ENCODE results near the gene CXorf65. TPM values are rescaled to one million over a fixed set of nuclear protein-coding genes. Genes with fewer than 3 reads are reported as not detected.

Gene CXorf65
- total RNA-seq, 1 donor from 2014 or later, result 24.6 TPM

DNA sequence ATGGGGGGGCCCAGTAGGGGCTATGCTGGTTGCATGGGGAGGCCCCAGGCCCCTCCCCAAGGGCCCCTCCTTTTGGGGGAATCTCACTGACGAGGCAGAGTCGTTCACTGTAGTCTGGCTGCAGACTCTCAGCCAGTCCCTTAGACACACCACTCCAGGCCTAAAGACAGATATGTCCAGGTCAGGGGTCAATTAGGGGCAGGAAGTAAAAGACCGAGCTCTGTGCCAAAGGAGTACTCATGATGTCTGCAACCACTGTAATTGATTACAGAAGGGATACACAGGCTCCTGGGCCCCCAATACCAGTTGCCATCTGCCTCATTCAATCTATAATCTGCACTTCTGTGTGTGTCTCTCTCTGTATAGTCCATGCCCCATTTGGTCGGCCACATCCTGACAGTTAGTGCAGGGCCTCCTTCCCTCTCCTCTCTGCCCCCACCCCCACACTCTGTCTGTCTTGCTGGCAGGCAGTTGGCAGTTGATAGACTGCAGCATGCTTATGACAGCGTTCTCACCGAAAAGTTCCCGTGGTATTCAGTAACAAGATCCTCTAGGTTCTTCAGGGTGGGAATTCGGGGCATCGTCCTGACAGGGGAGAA lies 1.3 kb upstream of the CXorf65 start:
- intact Hi-C loops (cut with micrococcal nuclease), result no loop called here

DNA sequence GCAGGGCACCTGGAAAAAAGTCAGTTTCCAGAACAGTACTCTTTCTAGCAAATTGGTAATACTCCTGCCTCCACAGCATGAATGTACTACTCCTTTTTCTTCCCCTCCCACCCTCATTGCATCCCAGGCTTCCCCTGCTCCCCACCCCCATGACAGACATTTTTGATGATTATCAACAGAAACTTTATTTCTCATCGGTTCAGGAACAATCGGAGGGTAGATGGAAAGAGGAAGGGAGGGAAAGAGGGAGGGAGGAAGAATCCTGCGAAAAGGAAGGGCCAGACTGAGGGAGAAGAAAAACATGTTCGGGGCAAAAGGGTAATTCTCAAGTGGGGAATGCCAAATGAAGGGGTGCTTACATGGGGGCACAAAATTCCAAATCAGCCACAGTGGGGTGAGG lies 705 bp upstream of the CXorf65 start:
- intact Hi-C loops (cut with micrococcal nuclease), result no loop called here

DNA sequence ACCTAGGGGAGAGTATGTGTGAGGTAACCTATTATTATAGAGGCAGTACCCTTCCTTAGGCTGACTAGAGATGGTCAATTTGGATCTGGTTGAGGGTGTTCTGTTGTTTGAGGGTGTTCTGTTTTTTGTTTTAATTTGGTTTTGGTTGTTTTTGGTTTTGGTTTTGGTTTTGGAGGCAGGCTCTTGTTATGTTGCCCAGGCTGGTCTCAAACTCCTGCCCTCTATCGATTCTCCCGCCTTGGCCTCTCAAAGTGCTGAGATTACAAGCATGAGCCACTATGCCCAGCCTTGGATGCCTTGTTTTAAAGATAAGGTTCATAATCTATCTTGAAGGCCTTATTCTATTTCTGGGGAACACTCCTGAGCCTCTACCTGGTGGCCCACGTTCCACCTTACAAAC lies 912 bp downstream of the CXorf65 start:
- intact Hi-C loops (cut with micrococcal nuclease), result no loop called here

DNA sequence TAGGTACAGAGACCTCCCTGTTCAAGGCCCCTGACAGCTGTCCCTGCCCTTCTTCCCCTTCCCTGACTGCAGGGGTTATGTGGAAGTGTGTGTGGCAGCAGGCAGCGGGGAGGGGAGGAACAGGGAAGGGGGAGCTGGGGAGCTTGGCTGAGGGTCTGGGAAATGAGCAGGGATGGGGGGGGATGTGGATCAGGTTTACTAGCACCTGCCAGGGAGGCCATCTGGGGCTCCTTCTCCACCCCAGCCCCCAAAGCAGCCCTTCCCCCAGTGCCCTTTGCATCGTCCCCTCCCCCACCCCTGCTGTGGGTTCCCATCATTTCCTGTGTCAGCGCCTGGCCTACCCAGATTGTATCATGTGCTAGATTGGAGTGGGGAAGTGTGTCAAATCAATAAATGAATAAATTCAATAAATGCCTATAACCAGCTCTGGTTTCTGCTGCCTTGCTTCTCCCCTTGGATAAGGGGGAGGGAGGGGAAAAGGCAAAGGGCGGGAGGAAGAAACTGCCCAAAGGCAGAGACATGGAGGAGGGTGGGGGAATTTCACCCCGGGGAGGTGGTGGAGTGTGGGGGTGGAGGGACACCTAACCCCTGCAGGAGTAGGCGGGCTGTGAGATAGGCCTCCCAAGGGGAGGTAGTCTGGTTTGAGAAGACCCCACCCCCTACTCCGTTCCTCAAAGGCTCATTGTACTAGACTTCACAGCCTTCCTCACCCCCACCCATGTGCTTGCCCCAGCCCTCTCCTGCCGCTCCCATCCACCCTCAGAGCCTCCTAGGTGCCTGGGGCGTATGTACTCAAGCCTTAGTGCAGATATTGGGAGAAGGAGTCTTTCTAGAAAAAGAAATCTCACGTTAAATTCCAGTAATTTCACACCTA lies 3.2 kb downstream of the CXorf65 start:
- intact Hi-C loops (cut with micrococcal nuclease), result loop anchor here (1.0 to 2.0 kb wide), 2 partner anchors 8 to 15 kb away; partner anchors contain the start of genes IL2RG and MED12

DNA sequence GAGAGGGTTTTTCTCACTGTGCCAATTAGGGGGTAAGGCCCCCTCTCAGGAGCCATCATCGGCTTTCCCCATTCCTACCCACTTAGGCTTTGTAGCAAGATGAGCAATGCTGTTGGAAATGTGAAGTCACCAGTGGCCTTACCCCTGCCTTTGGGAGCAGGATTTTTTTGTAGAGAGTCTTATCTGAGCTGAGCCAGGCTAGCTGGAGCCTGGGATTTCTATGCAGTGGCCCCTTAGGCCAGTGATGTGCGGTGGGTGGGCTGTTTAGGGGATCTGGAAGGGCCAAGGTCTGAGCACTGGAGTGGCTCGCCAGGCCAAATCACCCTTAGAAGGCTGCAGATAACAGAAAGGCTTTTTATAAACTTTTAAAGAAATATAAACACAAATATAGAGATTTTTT lies 4.2 kb downstream of the CXorf65 start:
- intact Hi-C loops (cut with micrococcal nuclease), result loop anchor here (2.0 kb wide), 1 partner anchor 17 kb away; the partner anchor contains the start of gene MED12

DNA sequence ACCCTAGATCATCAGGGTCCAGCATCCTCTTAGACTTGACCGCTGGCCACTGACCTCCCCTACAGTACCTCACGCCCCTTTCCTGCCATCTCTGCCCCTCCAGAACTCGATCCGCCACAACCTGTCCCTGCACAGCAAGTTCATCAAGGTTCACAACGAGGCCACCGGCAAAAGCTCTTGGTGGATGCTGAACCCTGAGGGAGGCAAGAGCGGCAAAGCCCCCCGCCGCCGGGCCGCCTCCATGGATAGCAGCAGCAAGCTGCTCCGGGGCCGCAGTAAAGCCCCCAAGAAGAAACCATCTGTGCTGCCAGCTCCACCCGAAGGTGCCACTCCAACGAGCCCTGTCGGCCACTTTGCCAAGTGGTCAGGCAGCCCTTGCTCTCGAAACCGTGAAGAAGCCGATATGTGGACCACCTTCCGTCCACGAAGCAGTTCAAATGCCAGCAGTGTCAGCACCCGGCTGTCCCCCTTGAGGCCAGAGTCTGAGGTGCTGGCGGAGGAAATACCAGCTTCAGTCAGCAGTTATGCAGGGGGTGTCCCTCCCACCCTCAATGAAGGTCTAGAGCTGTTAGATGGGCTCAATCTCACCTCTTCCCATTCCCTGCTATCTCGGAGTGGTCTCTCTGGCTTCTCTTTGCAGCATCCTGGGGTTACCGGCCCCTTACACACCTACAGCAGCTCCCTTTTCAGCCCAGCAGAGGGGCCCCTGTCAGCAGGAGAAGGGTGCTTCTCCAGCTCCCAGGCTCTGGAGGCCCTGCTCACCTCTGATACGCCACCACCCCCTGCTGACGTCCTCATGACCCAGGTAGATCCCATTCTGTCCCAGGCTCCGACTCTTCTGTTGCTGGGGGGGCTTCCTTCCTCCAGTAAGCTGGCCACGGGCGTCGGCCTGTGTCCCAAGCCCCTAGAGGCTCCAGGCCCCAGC lies 5.7 kb downstream of the CXorf65 start:
- intact Hi-C loops (cut with micrococcal nuclease), result no loop called here

DNA sequence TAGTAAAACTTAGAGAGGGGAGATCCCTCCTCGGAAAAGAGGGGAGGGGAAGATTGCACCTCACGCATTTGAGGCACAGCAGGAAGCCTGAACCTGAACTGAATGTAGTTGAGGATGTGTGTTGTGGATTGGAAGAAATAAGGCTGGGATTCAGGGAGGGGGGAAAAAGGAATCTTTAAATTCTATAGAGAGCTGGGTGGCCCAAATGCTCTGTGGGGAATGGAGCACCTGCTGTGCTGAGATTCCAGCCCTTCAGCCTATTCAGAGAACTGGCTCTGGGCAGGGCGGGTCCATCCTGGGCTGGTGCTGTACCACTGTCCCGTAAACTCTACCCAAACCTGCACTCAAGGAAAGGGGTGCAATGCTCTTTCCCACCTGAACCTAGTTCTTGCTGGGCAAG lies 6.8 kb downstream of the CXorf65 start:
- intact Hi-C loops (cut with micrococcal nuclease), result loop anchor here (5.0 kb wide), 1 partner anchor 183 kb away; the partner anchor contains the start of gene NONO

DNA sequence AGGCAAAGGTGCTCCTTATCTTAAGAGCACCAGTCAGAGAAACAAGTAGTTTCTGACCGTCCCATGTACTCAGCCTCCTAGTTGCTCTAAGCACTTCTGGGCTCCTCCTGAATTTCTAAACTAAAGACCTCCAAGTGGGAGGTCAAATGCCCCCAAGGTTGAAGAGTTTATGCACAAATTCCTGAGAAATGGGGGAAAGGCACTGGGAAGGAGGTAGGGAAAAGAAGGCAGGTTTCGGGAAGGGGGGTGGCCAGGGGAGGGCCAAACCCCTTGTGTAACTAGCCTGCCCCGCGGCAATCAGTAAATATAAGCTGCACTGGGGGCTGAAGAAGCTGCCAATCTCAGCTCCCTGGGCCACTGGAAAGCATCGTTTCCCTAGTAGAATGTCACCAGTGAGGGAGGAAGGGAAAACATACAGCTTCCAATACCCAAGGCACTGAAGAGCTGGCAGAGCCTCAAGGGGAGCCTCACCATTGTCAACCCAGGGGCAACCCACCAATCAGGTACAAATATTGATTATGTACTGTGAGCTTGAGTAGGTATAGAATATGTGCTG lies 7.5 kb downstream of the CXorf65 start:
- intact Hi-C loops (cut with micrococcal nuclease), result loop anchor here (1.0 to 5.0 kb wide), 3 partner anchors 30 to 183 kb away; partner anchors contain the start of gene NONO

DNA sequence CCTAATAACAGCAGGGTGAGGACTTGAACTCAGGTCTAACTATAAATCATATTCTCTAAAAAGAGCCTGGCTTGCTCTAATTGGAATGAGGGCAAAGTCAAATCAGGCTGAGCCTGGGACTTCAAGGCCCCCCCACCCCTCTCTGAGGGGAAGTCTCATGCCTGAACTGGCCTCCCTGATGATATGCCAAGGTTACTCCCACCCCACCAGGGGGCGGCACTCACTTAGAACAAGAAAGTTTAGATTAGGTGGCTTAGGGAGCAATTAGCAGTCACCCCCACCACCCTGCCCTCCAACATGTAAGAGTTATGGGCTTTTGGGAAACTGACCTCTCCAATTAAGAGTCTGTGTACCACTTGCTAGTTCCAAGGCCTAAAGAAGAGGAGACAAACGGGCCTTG lies 8.2 kb downstream of the CXorf65 start:
- intact Hi-C loops (cut with micrococcal nuclease), result loop anchor here (1.0 to 5.0 kb wide), 3 partner anchors 31 to 184 kb away; partner anchors contain the start of gene NONO

DNA sequence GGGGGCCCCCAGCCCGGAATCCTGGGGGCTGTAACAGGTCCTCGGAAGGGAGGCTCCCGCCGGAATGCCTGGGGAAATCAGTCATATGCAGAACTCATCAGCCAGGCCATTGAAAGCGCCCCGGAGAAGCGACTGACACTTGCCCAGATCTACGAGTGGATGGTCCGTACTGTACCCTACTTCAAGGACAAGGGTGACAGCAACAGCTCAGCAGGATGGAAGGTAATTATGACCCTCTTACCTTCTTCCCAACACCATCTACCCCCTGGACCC lies 9.8 kb downstream of the CXorf65 start:
- intact Hi-C loops (cut with micrococcal nuclease), result loop anchor here (1.0 to 5.0 kb wide), 2 partner anchors 15 to 186 kb away; partner anchors contain the start of genes IL2RG and NONO

DNA sequence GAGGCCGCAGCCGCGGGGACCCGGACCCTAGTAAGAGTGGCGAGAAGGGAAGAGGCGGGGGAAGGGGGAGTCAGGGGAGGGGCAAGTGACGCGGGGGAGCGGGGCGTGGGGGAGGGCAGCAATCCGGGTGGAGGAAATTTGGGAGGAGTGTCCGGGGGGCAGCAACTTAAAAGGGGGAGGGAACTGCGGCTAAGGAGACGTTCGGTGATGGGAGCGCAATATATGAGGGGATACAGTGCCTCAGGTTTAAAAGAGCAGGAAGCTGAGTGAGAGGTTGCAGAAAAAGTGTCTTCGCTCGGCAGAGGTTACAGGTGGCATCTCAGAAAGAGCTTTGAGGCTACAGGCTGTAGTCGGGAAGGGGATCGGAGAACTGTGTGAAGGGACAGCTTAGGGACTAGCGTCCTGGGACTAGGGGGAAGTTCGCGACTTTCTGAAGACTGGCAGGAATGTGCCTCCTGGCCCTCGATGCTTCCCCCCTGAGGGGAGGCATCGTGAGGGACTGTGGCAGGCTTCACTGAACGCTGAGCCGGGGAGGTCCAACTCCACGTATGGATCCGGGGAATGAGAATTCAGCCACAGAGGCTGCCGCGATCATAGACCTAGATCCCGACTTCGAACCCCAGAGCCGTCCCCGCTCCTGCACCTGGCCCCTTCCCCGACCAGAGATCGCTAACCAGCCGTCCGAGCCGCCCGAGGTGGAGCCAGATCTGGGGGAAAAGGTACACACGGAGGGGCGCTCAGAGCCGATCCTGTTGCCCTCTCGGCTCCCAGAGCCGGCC lies 10.4 kb downstream of the CXorf65 start:
- intact Hi-C loops (cut with micrococcal nuclease), result loop anchor here (1.0 to 5.0 kb wide), 3 partner anchors 15 to 186 kb away; partner anchors contain the start of genes IL2RG, NONO and SNX12

DNA sequence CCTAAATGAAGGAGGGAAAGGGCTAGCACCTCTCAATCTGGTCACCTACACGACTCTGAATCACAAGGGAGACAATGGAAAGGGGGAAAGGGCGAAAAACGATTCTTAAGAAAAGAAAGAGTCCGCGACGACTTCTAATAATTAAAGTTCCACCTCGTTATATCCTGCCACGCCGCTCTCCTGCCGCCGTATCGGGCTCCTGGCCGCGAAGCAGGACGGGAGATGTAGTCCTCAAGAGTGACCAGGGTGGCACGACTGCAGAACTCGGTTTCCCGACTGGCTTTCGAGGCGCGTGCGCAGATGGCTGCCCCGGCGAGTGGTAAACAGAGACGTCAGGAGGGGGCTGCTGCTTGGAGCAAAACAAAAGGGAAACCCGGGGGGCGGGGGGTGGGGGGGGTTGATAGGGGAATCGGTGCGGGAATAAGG lies 11.0 kb downstream of the CXorf65 start, which contains the start of gene FOXO4:
Gene FOXO4 (plus strand): TSS at position 297 of the 426 bp plus-strand sequence. CDS start 678 bp downstream, outside the sequence.
- intact Hi-C loops (cut with micrococcal nuclease), result loop anchor here (1.0 to 5.0 kb wide), 2 partner anchors 27 to 187 kb away; partner anchors contain the start of genes NONO and SNX12

DNA sequence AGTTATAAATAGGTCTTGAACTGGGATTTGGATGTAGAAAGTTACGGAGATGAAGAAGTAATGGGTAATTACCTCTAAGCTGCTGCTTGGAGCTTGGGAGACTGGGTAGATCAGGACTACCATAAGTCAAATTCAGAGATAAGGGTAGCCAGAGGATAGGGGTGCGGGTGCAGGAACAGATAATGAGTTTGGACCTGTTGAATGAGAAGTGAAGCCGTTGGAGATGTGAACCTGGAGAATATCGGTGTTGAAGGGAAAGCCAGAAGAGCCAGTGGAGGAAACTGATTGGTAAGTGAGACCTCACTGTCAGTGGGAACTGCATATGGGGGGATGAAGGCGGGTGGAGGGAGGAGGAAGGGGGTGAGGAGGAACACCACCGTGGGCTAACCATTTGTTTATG lies 11.5 kb downstream of the CXorf65 start:
- intact Hi-C loops (cut with micrococcal nuclease), result loop anchor here (1.0 to 5.0 kb wide), 2 partner anchors 27 to 187 kb away; partner anchors contain the start of genes NONO and SNX12

DNA sequence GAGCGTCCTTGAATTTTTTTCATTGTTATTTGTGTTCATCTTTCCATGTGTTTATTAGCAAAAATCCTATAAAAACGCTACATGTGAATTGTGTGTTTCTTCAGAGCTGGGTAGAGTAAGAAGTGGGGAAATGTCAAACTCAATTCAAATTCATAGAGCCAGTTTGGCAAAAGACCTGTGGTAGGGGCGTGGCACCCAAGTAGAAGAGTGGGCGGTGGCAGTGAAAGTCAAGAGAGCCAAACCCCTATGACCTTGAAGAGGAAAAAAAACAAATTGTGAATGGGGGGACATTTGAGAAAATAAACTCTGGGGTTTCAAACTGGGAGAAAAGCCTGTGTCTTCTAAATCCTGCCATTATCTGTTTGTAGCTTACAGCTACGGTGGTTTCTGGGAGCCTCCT lies 15.3 kb downstream of the CXorf65 start:
- intact Hi-C loops (cut with micrococcal nuclease), result no loop called here

DNA sequence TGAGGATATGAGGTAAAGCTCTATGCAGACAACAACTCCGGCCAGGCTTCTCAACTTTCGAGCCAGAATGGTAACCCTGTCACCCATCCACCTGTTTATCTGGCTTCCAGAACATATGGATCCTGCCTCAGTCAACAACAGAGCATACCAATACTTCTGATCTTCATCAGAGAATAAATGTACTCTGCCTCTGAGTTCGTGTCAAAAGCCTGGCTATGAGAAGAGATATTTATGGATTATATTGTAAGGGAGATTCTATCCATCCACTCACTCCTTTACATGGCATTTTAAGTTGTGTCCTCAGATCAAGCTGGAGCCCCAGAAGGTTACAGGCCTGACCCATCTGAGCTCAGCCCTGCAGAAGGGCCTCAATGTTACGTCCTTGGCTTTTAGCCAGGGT lies 20.6 kb downstream of the CXorf65 start:
- intact Hi-C loops (cut with micrococcal nuclease), result no loop called here

DNA sequence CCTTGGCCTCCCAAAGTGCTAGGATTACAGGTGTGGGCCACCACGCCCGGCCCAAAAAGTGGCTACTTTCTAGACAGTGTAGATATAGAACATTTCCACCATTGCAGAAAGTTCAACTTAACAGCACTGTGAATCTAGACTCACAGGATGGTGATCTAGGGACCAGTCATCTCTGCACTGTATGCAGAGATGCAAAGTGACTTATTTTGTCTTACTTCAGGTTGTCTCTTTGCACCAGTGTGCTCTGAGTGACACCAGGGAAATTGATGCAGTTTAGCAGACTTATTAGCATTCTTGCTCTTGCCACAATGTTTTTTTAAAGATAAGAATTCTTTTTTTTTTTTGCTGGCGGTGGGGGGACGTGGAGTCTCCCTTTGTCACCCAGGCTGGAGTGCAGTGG lies 23.7 kb downstream of the CXorf65 start:
- intact Hi-C loops (cut with micrococcal nuclease), result no loop called here

DNA sequence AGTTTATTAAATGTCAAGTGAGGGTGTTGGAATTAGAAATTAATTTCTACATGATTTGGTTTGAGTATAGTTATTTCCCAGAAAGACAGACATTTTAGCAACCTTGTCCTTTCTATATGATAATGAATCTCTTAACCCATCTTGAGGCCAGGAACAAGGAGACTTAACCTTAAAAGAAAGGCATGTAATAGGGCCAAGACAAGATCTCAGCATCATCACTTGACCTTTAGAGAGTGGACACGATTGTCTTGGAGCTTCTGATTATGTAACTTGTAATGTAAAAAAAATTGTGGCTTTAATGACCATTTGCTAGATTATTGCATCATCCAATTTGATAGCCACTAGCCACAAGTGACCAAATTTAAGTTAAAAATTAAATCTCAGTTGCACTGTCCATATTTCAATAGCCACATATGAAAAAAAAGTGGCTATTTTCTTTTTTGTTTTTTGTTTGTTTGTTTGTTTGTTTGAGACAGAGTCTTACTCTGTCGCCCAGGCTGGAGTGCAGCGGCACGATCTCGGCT lies 24.4 kb downstream of the CXorf65 start:
- intact Hi-C loops (cut with micrococcal nuclease), result no loop called here

DNA sequence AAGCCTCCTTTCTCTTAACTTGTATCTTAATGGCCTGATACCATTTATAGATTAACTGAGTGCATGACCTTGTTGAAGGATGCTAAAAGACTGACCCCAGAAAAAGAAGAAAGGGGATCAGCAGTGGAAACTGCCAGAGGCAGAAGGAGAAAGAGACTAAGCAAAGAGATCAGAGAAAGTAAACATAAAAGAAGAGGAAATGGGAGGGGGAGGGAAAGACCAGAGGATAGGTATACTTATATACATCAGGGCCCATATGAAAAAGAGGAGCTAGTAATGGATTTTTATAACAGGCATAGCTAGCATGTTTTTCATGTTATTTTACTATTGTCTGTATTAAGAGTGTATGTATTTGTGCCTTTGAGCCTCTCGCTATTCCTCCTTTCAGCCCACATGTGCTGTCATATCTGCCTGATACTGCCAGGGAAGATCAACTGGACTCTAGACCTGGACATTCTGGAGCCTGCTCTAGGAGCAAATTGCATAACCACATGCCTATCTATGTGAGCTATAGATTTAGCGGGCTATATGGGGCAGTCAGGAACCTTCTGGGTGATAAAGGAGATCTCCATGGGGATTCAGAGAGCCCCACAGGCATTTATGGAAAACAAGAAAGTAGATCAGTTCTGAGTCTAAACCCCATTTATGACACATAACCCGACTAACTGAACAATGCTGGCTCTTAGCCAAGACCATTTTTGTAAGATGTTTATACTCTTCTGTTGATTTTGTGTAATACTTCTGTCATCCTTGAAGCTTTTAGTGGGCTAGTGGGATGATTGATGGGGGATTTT lies 25.0 kb downstream of the CXorf65 start:
- intact Hi-C loops (cut with micrococcal nuclease), result no loop called here

DNA sequence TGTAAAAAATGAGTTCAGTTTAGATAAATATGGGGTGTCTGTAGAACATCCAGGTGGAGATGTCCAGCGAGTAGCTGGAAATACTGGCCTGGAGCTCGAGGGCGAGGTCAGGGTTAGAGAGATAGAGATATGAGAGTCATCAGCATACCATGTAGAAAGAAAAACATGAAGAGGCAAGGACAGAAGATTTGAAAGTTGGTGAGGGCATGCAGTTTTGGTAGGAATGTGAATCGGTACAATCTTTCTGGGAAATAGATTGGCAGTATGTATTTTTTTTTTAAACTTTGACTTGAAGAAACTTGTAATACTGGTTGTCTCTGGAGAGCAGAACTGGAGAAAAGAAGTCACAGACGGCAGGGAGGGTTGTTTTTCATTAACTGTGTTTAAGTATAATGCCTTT lies 36.0 kb downstream of the CXorf65 start:
- intact Hi-C loops (cut with micrococcal nuclease), result no loop called here
